Suprapubic skin (tissue), 4 donors: ENCODE data around the gene UPF2. TPM values are rescaled to one million over a fixed set of nuclear protein-coding genes. Genes with fewer than 3 reads are reported as not detected.

Experiments
- DNase-seq, 2 donors: peaks; one replicate each; pipeline ENCODE4 v3.0.0-alpha.2; 2019; ENCODE audit warnings: low spot score in 2 of 2
- H3K27ac ChIP-seq: fragments of 200-600 bp; sonication (generic); one replicate; pipeline ENCODE4 v1.5.1; 2019
- H3K27me3 ChIP-seq: fragments of 200-600 bp; sonication (generic); one replicate; pipeline ENCODE4 v1.5.1; 2019
- H3K36me3 ChIP-seq: fragments of 200-600 bp; sonication (generic); one replicate; pipeline ENCODE4 v1.5.1; 2019
- H3K4me1 ChIP-seq: fragments of 200-600 bp; sonication (generic); one replicate; pipeline ENCODE4 v1.5.1; 2019
- H3K4me3 ChIP-seq: fragments of 200-600 bp; sonication (generic); one replicate; pipeline ENCODE4 v1.5.1; 2019; ENCODE audit warnings: mild to moderate bottlenecking
- H3K9me3 ChIP-seq: fragments of 200-600 bp; sonication (generic); one replicate; pipeline ENCODE4 v1.5.1; 2019
- EP300 ChIP-seq: sonication (generic); formaldehyde crosslinking; IDR thresholded peaks from one replicate; pipeline ENCODE4 v1.6.1; 2017; ENCODE audit warnings: antibody characterized with exemption
- POLR2A ChIP-seq, 2 donors: fragments of 450-650 bp; IDR thresholded peaks; one replicate each; pipeline ENCODE4 v1.6.1; 2017; ENCODE audit warnings: antibody characterized with exemption in 2 of 2, mild to moderate bottlenecking in 2 of 2, moderate library complexity in 2 of 2
- POLR2AphosphoS5 ChIP-seq, 3 donors: sonication (generic); formaldehyde crosslinking; IDR thresholded peaks; one replicate each; pipeline ENCODE4 v1.6.1; 2017; ENCODE audit warnings: antibody characterized with exemption in 3 of 3
- WGBS: methylation state at CpG from one replicate; pipeline ENCODE4 v1.1.5; 2018; 5-methylcytosine and 5-hydroxymethylcytosine counted together
- total RNA-seq, 4 donors: library from RNA; depleted of rRNA; stranded (reverse); fragments of >200 nt; gene quantifications; one replicate each; pipeline ENCODE4 v1.1.0, GENCODE V29; 2016
- TF ChIP-seq, protein P1 (sequence below), 2 donors: fragments of 200-600 bp in 1 of 2; fragments of 450-650 bp in 1 of 2; sonication (generic) in 1 of 2; IDR thresholded peaks; one replicate each; pipeline ENCODE4 v1.5.1; 2016 to 2019; ENCODE audit warnings: antibody characterized with exemption in 2 of 2, mild to moderate bottlenecking in 1 of 2, moderate library complexity in 1 of 2

Gene UPF2
- total RNA-seq, 4 donors from 2014 or later = 15.6 to 31.9 (median 16.1) TPM

GRCh38 chr10:11881030-11881476 is 161.6 kb downstream of the UPF2 start:
- H3K9me3 ChIP-seq = no peaks in the 10 kb centered on the region
- no peak overlapping the region for H3K4me3 ChIP-seq
- no peak overlapping the region for H3K27ac ChIP-seq
- H3K4me1 ChIP-seq = peaks cover 27% of the 10 kb centered on the region
- WGBS = 80% methylated on average over 6 of the region's 11 CpGs
- TF ChIP-seq EP300 (no peak), POLR2A (IDR thresholded peaks at IDR 0.05) (no peak), POLR2AphosphoS5 (IDR thresholded peaks at IDR 0.05) (no peak)
- TF ChIP-seq, protein P1, sequence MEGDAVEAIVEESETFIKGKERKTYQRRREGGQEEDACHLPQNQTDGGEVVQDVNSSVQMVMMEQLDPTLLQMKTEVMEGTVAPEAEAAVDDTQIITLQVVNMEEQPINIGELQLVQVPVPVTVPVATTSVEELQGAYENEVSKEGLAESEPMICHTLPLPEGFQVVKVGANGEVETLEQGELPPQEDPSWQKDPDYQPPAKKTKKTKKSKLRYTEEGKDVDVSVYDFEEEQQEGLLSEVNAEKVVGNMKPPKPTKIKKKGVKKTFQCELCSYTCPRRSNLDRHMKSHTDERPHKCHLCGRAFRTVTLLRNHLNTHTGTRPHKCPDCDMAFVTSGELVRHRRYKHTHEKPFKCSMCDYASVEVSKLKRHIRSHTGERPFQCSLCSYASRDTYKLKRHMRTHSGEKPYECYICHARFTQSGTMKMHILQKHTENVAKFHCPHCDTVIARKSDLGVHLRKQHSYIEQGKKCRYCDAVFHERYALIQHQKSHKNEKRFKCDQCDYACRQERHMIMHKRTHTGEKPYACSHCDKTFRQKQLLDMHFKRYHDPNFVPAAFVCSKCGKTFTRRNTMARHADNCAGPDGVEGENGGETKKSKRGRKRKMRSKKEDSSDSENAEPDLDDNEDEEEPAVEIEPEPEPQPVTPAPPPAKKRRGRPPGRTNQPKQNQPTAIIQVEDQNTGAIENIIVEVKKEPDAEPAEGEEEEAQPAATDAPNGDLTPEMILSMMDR (IDR thresholded peaks at IDR 0.05) = no peak
- H3K36me3 ChIP-seq = no peaks in the 10 kb centered on the region
- no peaks in the 10 kb centered on the region for H3K27me3 ChIP-seq
- DNase-seq = no peak

DNA sequence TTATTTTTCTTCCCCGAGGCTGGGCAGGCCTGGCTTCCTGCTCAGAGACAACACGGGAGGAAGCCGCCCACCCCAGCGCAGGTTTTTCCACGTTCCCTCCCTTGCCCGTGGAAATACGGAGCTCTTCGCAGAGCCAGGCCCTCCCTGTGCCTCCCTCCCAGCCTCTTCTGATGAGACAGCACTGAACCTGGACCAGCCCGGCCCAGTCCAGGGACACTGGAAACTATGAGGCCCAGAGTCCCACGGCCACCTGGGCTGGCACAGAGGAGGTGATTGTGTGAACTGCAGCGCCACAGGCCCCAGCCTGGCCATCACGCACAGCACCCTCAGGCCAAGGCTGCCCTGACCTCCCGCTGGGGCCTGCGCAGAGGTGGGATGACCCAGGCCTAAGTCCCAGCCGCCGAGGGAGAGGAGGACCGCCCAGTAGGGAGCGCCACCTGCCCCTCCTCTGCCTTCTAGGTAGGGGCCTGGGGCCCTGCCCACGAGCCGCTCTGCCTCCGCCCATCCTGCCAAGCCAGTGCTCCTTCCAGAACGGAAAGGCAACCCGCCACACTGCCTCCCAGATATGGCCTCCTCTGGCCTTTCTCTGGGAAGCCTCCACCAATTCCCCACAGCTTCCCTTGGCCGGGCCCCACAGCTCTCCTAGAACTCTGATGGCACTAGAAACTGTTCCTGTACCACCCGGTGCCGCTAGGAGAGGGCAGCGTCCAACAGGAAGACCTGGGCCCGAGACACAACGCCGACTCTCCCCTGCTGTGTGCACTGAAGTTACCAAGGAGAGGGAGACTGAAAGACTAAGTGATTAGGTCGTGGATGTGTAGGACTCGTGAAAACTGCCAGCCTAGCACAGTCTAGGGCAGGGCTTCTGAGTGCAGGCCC is 162.2 kb downstream of the UPF2 start:
- TF ChIP-seq POLR2A (IDR thresholded peaks at IDR 0.05) (no peak), EP300 (no peak), POLR2AphosphoS5 (IDR thresholded peaks at IDR 0.05) (no peak)
- TF ChIP-seq, protein P1 (IDR thresholded peaks at IDR 0.05) = no peak
- H3K36me3 ChIP-seq = no peaks in the 10 kb centered on the region
- H3K4me3 ChIP-seq = no peak overlapping the region
- H3K27me3 ChIP-seq = no peaks in the 10 kb centered on the region
- H3K9me3 ChIP-seq = no peaks in the 10 kb centered on the region
- no peak for DNase-seq
- peaks cover 33% of the 10 kb centered on the region for H3K4me1 ChIP-seq
- WGBS = 59% methylated on average over 23 of the region's 32 CpGs
- no peak overlapping the region for H3K27ac ChIP-seq

- Histone ChIP-seq H3K27me3 (no peaks in the 10 kb centered on the region), H3K9me3 (no peaks in the 10 kb centered on the region), H3K27ac (no peak overlapping the region), H3K4me3 (no peak overlapping the region), H3K4me1 (peaks cover 42% of the 10 kb centered on the region), H3K36me3 (no peaks in the 10 kb centered on the region)
- 81% methylated on average over 14 of the region's 15 CpGs for WGBS
- TF ChIP-seq POLR2AphosphoS5 (IDR thresholded peaks at IDR 0.05) = no peak
- TF ChIP-seq, protein P1 (IDR thresholded peaks at IDR 0.05) = no peak
- no peak for TF ChIP-seq POLR2A (IDR thresholded peaks at IDR 0.05)
- TF ChIP-seq EP300 = no peak
- no peak for DNase-seq
These were observed 163.1 kb downstream of the UPF2 start for GRCh38 chr10:11879387-11880094.

DNA sequence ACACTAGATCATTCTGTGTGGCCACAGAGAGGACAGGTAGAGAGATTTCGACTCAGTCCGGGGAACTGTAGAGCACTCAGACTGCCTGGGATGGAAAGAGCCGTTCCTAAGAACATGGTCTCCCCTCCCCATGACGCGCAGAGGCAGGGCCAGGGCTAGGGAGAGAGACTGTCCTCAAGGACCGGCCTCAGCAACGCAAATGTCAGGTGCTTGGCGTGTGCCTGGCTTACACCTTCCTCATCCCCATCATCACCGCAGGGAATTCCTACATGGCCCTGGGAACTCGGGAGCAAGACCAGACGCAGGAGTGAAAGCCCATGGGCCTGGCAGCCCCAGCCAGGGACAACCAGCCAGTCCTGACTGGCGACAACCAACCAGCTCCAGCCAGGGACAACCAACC is 163.8 kb downstream of the UPF2 start:
- Histone ChIP-seq H3K27me3 (no peaks in the 10 kb centered on the region), H3K36me3 (no peaks in the 10 kb centered on the region), H3K4me3 (no peak overlapping the region), H3K4me1 (peaks cover 46% of the 10 kb centered on the region), H3K27ac (no peak overlapping the region), H3K9me3 (no peaks in the 10 kb centered on the region)
- TF ChIP-seq, protein P1 (IDR thresholded peaks at IDR 0.05) = no peak
- TF ChIP-seq POLR2AphosphoS5 (IDR thresholded peaks at IDR 0.05) (no peak), POLR2A (IDR thresholded peaks at IDR 0.05) (no peak), EP300 (no peak)
- WGBS = 93% methylated on average over 9 of the region's 12 CpGs
- no peak for DNase-seq

GRCh38 chr10:11877591-11877905 is 165.1 kb downstream of the UPF2 start:
- 56% methylated on average over 10 of the region's 13 CpGs for WGBS
- Histone ChIP-seq H3K27me3 (no peaks in the 10 kb centered on the region), H3K9me3 (no peaks in the 10 kb centered on the region), H3K36me3 (no peaks in the 10 kb centered on the region), H3K4me3 (no peak overlapping the region), H3K4me1 (peaks cover 46% of the 10 kb centered on the region), H3K27ac (no peak overlapping the region)
- no peak for TF ChIP-seq POLR2AphosphoS5 (IDR thresholded peaks at IDR 0.05)
- TF ChIP-seq EP300 = no peak
- no peak for TF ChIP-seq POLR2A (IDR thresholded peaks at IDR 0.05)
- DNase-seq = no peak
